HepG2 (cell line): Measurements from ENCODE around the gene NKX2-2. TPM values are rescaled to one million over a fixed set of nuclear protein-coding genes. Genes with fewer than 3 reads are reported as not detected.

Experiments used
- ARNT2 ChIP-seq: sonication (generic); formaldehyde crosslinking; IDR thresholded peaks from 2 replicates; pipeline ENCODE4 v1.8.0; 2022; ENCODE audit warnings: mild to moderate bottlenecking, low read depth, missing genetic modification reagents, moderate library complexity
- CCAR2 ChIP-seq: fragments of 200-400 bp; formaldehyde crosslinking; optimal IDR thresholded peaks from 2 replicates; pipeline ENCODE3; 2018; ENCODE audit warnings: low read depth, mild to moderate bottlenecking, low read length, moderate library complexity
- CCDC6 ChIP-seq: sonication (generic); formaldehyde crosslinking; IDR thresholded peaks from 2 replicates; pipeline ENCODE4 v1.8.1; 2022; ENCODE audit warnings: mild to moderate bottlenecking, missing genetic modification reagents, moderate library complexity
- TRIM22 ChIP-seq: fragments of 450-650 bp; IDR thresholded peaks from 2 replicates; pipeline ENCODE4 v1.6.1; 2017
- ZBTB26 ChIP-seq: IDR thresholded peaks from 2 replicates; pipeline ENCODE4 v1.6.1; 2016; ENCODE audit warnings: missing compliant biosample characterization, missing genetic modification reagents, borderline replicate concordance
- ZNF253 ChIP-seq: sonication (generic); formaldehyde crosslinking; IDR thresholded peaks from 2 replicates; pipeline ENCODE4 v1.8.0; 2022; ENCODE audit warnings: mild to moderate bottlenecking, missing genetic modification reagents, borderline replicate concordance
- ZNF407 ChIP-seq: sonication (generic); formaldehyde crosslinking; IDR thresholded peaks from one replicate; pipeline ENCODE4 v1.5.1; 2020; ENCODE audit warnings: mild to moderate bottlenecking, missing genetic modification reagents; ENCODE audit errors: not compliant biosample characterization
- ZNF891 ChIP-seq: sonication (generic); formaldehyde crosslinking; IDR thresholded peaks from 2 replicates; pipeline ENCODE4 v1.5.0; 2020; ENCODE audit warnings: mild to moderate bottlenecking, missing genetic modification reagents
- polyA plus RNA-seq, 8 experiments: library from polyadenylated mRNA; depleted of rRNA in 3 of 8; stranded (reverse) in 7 of 8; unstranded in 1 of 8; fragments of >200 nt; fragmentation: Illumina TruSeq in 4 of 8; extraction: Trizol in 4 of 8; gene quantifications; 2 replicates each; pipeline versions ENCODE4 v1.2.1 to v1.2.3, GENCODE V29; 2011 to 2016; ENCODE audit warnings: low read depth in 4 of 8, missing spikeins in 1 of 8, mixed read lengths in 1 of 8; ENCODE audit not compliant: insufficient read depth in 1 of 8
- total RNA-seq, 5 experiments: library from RNA; depleted of rRNA; stranded (reverse); fragments of >200 nt; fragmentation: Illumina TruSeq; extraction: Trizol; gene quantifications; 2 replicates each; pipeline ENCODE4 v1.2.3, GENCODE V29; 2016; ENCODE audit warnings: low read depth in 1 of 5

The NKX2-2 gene
- total and polyA plus RNA-seq, 2 of the 13 experiments (the other 11 are each of a cell fraction or from before 2014, with no cell fraction given), result not detected

- TF ChIP-seq ZNF407 (CRISPR knock-in tag), result no peak
- TF ChIP-seq ZNF891, result no peak
- TF ChIP-seq ZBTB26 (CRISPR knock-in tag), result no peak
- TF ChIP-seq TRIM22, result no peak
- TF ChIP-seq CCAR2, result no peak
- no peak for TF ChIP-seq CCDC6 (CRISPR knock-in tag)
- no peak for TF ChIP-seq ZNF253 (CRISPR knock-in tag)
- TF ChIP-seq ARNT2 (CRISPR knock-in tag), result no peak
- TF ChIP-seq, all 625 proteins: peak for 0
Observed at GRCh38 chr20:21554985-21555384, 41.1 kb upstream of the NKX2-2 start (continued).
